WTC11 (cell line): Measurements from ENCODE around the gene SIAH3. TPM values are rescaled to one million over a fixed set of nuclear protein-coding genes. Genes with fewer than 3 reads are reported as not detected.
A peak's percentile ranks its signal among the peaks of the same experiment; 100 is the strongest.

Experiments used
- ATAC-seq: fragments of 200-7000 bp; cut with Tn5 transposase; 2 replicates; pipeline ENCODE4 v1.10.0; 2021; ENCODE audit warnings: mild to moderate bottlenecking, moderate library complexity
- CTCF ChIA-PET: fragments of 300-600 bp; sonication (Branson Sonifier 250); formaldehyde crosslinking; loops from one replicate; lab custom pipeline; 2021; ENCODE audit warnings: antibody characterized with exemption; lab: Charles Lee
- POLR2A ChIA-PET: fragments of 350-600 bp; sonication (Branson Sonifier 250); formaldehyde crosslinking; loops from one replicate; lab custom pipeline; 2021; ENCODE audit warnings: antibody characterized with exemption; lab: Charles Lee
- DNase-seq: peaks from one replicate; pipeline ENCODE4 v3.0.0; 2021; ENCODE audit warnings: low spot score
- H3K27ac Mint-ChIP-seq: 2 replicates; pipeline ENCODE4 v1.8.0; 2021; ENCODE audit warnings: mixed read lengths
- H3K27me3 Mint-ChIP-seq: 2 replicates; pipeline ENCODE4 v1.8.0; 2021; ENCODE audit warnings: low read depth, mild to moderate bottlenecking, moderate library complexity, mixed read lengths
- H3K36me3 Mint-ChIP-seq: 2 replicates; pipeline ENCODE4 v1.8.0; 2021; ENCODE audit warnings: mixed read lengths
- H3K4me1 Mint-ChIP-seq: 2 replicates; pipeline ENCODE4 v1.8.0; 2022; ENCODE audit warnings: mixed read lengths
- H3K4me3 Mint-ChIP-seq: 2 replicates; pipeline ENCODE4 v1.8.0; 2021; ENCODE audit warnings: mild to moderate bottlenecking, moderate library complexity, mixed read lengths
- H3K9me3 Mint-ChIP-seq: 2 replicates; pipeline ENCODE4 v1.8.0; 2021; ENCODE audit warnings: mixed read lengths
- EMX1 ChIP-seq: fragments of 250-450 bp; sonication (Bioruptor Pico); IDR thresholded peaks from 2 replicates; pipeline ENCODE4 v1.8.0; 2021; ENCODE audit warnings: mild to moderate bottlenecking
- ERG ChIP-seq: fragments of 250-450 bp; sonication (Bioruptor Pico); IDR thresholded peaks from 2 replicates; pipeline ENCODE4 v1.8.0; 2021; ENCODE audit warnings: mild to moderate bottlenecking
- GTF2I ChIP-seq: fragments of 250-450 bp; sonication (Bioruptor Pico); conservative IDR thresholded peaks from 2 replicates; pipeline ENCODE4 v1.4.0; 2021; ENCODE audit warnings: mild to moderate bottlenecking
- HMGA2 ChIP-seq: fragments of 250-450 bp; sonication (Bioruptor Pico); IDR thresholded peaks from 2 replicates; pipeline ENCODE4 v1.4.0; 2021; ENCODE audit warnings: mild to moderate bottlenecking, moderate library complexity
- JUN ChIP-seq: sonication (generic); formaldehyde crosslinking; IDR thresholded peaks from 2 replicates; pipeline ENCODE4 v1.8.0; 2023; ENCODE audit warnings: mild to moderate bottlenecking, missing genetic modification reagents
- PRDM15 ChIP-seq: sonication (generic); formaldehyde crosslinking; IDR thresholded peaks from 2 replicates; pipeline ENCODE4 v1.8.0; 2022; ENCODE audit warnings: missing genetic modification reagents
- PREB ChIP-seq: sonication (generic); formaldehyde crosslinking; IDR thresholded peaks from 2 replicates; pipeline ENCODE4 v1.8.1; 2022; ENCODE audit warnings: mild to moderate bottlenecking, missing genetic modification reagents, moderate library complexity, borderline replicate concordance
- SMAD3 ChIP-seq: sonication (generic); formaldehyde crosslinking; IDR thresholded peaks from 2 replicates; pipeline ENCODE4 v1.8.0; 2022; ENCODE audit warnings: missing genetic modification reagents, mild to moderate bottlenecking, borderline replicate concordance
- TCF7 ChIP-seq: sonication (generic); formaldehyde crosslinking; IDR thresholded peaks from 2 replicates; pipeline ENCODE4 v1.8.0; 2022; ENCODE audit warnings: mild to moderate bottlenecking, low read depth, missing genetic modification reagents, moderate library complexity
- USF2 ChIP-seq: sonication (generic); formaldehyde crosslinking; IDR thresholded peaks from 2 replicates; pipeline ENCODE4 v1.8.1; 2023; ENCODE audit warnings: mild to moderate bottlenecking, missing genetic modification reagents, moderate library complexity
- ZNF423 ChIP-seq: fragments of 250-450 bp; sonication (Bioruptor Pico); IDR thresholded peaks from 2 replicates; pipeline ENCODE4 v2.1.2; 2022; ENCODE audit warnings: mild to moderate bottlenecking, moderate library complexity
- total RNA-seq: library from RNA; stranded (reverse); gene quantifications from 3 replicates; pipeline ENCODE4 v1.2.3, GENCODE V29; 2021
- TF ChIP-seq, protein P1 (sequence below): sonication (generic); formaldehyde crosslinking; IDR thresholded peaks from 2 replicates; pipeline ENCODE4 v1.8.1; 2023; ENCODE audit warnings: mild to moderate bottlenecking, missing genetic modification reagents
- TF ChIP-seq, protein P2 (sequence below): fragments of 250-450 bp; sonication (Bioruptor Pico); IDR thresholded peaks from 2 replicates; pipeline ENCODE4 v1.9.0; 2021; ENCODE audit warnings: mild to moderate bottlenecking
- TF ChIP-seq, protein P3 (sequence below): fragments of 250-450 bp; sonication (Bioruptor Pico); IDR thresholded peaks from 2 replicates; pipeline ENCODE4 v1.9.0; 2021; ENCODE audit warnings: moderate library complexity, mild to moderate bottlenecking, inconsistent platforms, borderline replicate concordance
- TF ChIP-seq, protein P4 (sequence below): fragments of 250-450 bp; sonication (Bioruptor Pico); IDR thresholded peaks from 2 replicates; pipeline ENCODE4 v1.9.0; 2021; ENCODE audit warnings: mild to moderate bottlenecking, borderline replicate concordance

Gene SIAH3
- total RNA-seq, 1 experiment from 2014 or later, result 0.31 TPM

- TF ChIP-seq, protein P1, sequence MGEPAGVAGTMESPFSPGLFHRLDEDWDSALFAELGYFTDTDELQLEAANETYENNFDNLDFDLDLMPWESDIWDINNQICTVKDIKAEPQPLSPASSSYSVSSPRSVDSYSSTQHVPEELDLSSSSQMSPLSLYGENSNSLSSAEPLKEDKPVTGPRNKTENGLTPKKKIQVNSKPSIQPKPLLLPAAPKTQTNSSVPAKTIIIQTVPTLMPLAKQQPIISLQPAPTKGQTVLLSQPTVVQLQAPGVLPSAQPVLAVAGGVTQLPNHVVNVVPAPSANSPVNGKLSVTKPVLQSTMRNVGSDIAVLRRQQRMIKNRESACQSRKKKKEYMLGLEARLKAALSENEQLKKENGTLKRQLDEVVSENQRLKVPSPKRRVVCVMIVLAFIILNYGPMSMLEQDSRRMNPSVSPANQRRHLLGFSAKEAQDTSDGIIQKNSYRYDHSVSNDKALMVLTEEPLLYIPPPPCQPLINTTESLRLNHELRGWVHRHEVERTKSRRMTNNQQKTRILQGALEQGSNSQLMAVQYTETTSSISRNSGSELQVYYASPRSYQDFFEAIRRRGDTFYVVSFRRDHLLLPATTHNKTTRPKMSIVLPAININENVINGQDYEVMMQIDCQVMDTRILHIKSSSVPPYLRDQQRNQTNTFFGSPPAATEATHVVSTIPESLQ (CRISPR knock-in tag), result no peak
- TF ChIP-seq JUN (CRISPR knock-in tag), result no peak
Measured at GRCh38 chr13:45778882-45779281, 72.7 kb downstream of the SIAH3 start (continued).

GRCh38 chr13:45776748-45777147, 74.8 kb downstream of the SIAH3 start:
- Mint-ChIP-seq H3K4me1 (peaks cover 50% of the 10 kb centered on the region), H3K27me3 (no peaks in the 10 kb centered on the region), H3K9me3 (no peaks in the 10 kb centered on the region), H3K27ac (no peak overlapping the region), H3K4me3 (no peak overlapping the region), H3K36me3 (no peaks in the 10 kb centered on the region)
- POLR2A ChIA-PET, result no interaction called here
- TF ChIP-seq, protein P2, sequence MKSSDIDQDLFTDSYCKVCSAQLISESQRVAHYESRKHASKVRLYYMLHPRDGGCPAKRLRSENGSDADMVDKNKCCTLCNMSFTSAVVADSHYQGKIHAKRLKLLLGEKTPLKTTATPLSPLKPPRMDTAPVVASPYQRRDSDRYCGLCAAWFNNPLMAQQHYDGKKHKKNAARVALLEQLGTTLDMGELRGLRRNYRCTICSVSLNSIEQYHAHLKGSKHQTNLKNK (CRISPR knock-in tag), result no peak
- no peak for TF ChIP-seq ZNF423 (CRISPR knock-in tag)
- TF ChIP-seq EMX1 (CRISPR knock-in tag), result no peak
- TF ChIP-seq PREB (CRISPR knock-in tag), result no peak
- no peak for TF ChIP-seq TCF7 (CRISPR knock-in tag)
- no peak for TF ChIP-seq USF2 (CRISPR knock-in tag)
- TF ChIP-seq GTF2I (CRISPR knock-in tag), result no peak
- TF ChIP-seq, protein P3, sequence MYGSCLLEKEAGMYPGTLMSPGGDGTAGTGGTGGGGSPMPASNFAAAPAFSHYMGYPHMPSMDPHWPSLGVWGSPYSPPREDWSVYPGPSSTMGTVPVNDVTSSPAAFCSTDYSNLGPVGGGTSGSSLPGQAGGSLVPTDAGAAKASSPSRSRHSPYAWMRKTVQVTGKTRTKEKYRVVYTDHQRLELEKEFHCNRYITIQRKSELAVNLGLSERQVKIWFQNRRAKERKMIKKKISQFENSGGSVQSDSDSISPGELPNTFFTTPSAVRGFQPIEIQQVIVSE (CRISPR knock-in tag), result no peak
- no peak for TF ChIP-seq JUN (CRISPR knock-in tag)
- no peak for TF ChIP-seq PRDM15 (CRISPR knock-in tag)
- TF ChIP-seq HMGA2 (CRISPR knock-in tag), result no peak
- no peak; the same call in none of the 2 replicates for ATAC-seq
- CTCF ChIA-PET, result no interaction called here
- DNase-seq, result no peak

- ATAC-seq (peak; percentile 35), DNase-seq (no peak)
- CTCF ChIA-PET, result no interaction called here
- peaks cover 58% of the 10 kb centered on the region for H3K4me1 Mint-ChIP-seq
- H3K27me3 Mint-ChIP-seq, result peaks cover 11% of the 10 kb centered on the region
- POLR2A ChIA-PET, result no interaction called here
- no peak for TF ChIP-seq SMAD3 (CRISPR knock-in tag)
- TF ChIP-seq ZNF423 (CRISPR knock-in tag), result peak; percentile 83
- TF ChIP-seq, protein P4, sequence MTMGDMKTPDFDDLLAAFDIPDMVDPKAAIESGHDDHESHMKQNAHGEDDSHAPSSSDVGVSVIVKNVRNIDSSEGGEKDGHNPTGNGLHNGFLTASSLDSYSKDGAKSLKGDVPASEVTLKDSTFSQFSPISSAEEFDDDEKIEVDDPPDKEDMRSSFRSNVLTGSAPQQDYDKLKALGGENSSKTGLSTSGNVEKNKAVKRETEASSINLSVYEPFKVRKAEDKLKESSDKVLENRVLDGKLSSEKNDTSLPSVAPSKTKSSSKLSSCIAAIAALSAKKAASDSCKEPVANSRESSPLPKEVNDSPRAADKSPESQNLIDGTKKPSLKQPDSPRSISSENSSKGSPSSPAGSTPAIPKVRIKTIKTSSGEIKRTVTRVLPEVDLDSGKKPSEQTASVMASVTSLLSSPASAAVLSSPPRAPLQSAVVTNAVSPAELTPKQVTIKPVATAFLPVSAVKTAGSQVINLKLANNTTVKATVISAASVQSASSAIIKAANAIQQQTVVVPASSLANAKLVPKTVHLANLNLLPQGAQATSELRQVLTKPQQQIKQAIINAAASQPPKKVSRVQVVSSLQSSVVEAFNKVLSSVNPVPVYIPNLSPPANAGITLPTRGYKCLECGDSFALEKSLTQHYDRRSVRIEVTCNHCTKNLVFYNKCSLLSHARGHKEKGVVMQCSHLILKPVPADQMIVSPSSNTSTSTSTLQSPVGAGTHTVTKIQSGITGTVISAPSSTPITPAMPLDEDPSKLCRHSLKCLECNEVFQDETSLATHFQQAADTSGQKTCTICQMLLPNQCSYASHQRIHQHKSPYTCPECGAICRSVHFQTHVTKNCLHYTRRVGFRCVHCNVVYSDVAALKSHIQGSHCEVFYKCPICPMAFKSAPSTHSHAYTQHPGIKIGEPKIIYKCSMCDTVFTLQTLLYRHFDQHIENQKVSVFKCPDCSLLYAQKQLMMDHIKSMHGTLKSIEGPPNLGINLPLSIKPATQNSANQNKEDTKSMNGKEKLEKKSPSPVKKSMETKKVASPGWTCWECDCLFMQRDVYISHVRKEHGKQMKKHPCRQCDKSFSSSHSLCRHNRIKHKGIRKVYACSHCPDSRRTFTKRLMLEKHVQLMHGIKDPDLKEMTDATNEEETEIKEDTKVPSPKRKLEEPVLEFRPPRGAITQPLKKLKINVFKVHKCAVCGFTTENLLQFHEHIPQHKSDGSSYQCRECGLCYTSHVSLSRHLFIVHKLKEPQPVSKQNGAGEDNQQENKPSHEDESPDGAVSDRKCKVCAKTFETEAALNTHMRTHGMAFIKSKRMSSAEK (CRISPR knock-in tag), result no peak
- TF ChIP-seq ERG (CRISPR knock-in tag), result no peak
- H3K9me3 Mint-ChIP-seq, result peaks cover 11% of the 10 kb centered on the region
- no peak overlapping the region for H3K4me3 Mint-ChIP-seq
- no peak overlapping the region for H3K27ac Mint-ChIP-seq
- H3K36me3 Mint-ChIP-seq, result peaks cover 11% of the 10 kb centered on the region
Measured at GRCh38 chr13:45775401-45775963, 76.1 kb downstream of the SIAH3 start.
